Activated T-helper 1 cell treated with anti-CD3 and anti-CD28 coated beads, Interleukin-2, amount 50 U/mL, for 16 hours (primary cell): ENCODE results near the gene ATXN2.
A peak's percentile ranks its signal among the peaks of the same experiment; 100 is the strongest.
"Not testable (repeated sequence)": the region's sequence is repeated elsewhere in the genome, so short reads cannot be mapped to it uniquely, and the experiment has no call there.

Source experiments
- DNase-seq, 2 donors: peaks; one replicate each; pipeline ENCODE4 v3.0.0-alpha.2; 2020; ENCODE audit warnings: low read depth in 1 of 2, low spot score in 1 of 2

ATXN2 gene

DNA sequence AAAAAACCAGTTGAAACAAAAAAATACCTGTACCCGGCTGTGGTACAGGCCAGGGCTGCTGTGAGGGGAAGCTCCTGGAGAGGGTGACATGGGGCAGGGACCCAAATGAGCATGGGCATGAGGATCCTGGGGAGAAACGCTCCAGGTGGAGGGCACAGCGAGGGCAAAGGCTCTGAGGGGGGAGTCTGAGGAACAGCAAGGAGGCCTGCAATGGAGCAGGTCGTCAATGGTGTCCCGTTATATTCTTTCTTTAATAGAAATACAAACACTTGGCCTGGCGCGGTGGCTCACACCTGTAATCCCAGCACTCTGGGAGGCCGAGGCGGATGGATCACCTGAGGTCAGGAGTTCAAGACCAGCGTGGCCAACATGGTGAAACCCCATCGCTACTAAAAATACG lies 1.9 kb upstream of the ATXN2 start:
- not testable (repeated sequence) for DNase-seq

- no peak for DNase-seq
These were observed 1.1 kb upstream of the ATXN2 start for GRCh38 chr12:111600205-111600642.

- DNase-seq = peak; percentile 71 to 81
These were observed 514 bp upstream of the ATXN2 start for GRCh38 chr12:111599453-111600204.

DNA sequence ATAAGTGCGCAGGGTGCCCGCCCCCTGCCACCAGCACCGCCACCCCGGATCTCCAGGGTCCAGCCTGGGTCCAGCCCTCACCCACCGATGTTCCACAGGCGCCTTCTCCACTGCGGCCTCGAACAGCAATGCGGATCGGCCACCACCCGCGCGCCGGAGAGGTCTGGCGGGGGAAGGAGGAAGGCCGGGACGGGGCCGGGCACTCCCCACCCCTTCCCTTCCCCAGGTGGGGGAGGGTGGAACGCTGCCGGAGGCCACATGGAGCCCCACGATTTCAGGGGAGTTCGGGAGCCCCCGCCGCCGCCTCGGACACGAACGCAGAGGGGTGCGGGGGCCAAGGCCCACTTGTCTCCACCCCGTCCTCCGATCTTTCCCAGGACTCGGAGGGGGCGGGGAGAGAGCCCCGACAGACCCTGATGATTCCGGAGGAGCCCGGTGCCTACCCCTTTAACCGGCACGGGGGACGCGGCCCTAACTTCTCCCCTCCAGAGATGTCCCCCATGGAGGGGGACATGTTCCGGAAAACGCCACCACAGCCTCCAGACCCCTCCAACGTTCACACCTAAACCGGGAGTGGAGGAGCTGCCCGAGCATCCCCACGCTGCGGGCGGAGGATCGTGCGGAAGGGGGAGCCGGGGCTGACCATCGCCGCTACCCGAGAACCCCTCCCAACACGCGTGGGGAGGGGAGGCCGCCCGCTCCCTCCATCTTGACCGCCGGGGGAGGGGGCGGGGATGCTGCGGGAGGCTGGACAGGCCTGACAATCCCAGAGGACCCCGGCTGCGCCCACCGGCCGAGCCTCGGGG lies 1.1 kb downstream of the ATXN2 start:
- peak in 1 of 2 donors; percentile 6 for DNase-seq

- no peak for DNase-seq
These were observed 1.9 kb downstream of the ATXN2 start for GRCh38 chr12:111596985-111597830.

DNA sequence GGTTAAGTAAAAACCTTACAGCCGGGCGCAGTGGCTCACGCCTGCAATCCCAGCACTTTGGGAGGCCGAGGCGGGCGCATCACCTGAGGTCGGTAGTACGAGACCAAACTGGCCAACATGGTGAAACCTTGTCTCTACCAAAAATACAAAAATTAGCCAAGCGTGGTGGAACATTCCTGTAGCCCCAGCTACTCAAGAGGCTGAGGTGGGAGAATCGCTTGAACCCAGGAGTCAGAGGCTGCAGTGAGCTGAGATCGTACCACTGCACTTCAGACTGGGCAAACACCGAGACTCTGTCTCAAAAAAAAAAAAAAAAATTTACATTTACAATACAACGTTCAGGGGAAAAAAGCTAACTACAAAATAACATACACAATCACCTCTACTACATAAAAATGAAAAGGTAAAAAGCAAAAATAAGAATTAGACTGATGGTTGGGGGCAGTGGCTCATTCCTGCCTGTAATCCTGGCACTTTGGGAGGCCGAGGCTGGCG lies 3.7 kb downstream of the ATXN2 start:
- DNase-seq = not testable (repeated sequence)

GRCh38 chr12:111591399-111592010 lies 7.6 kb downstream of the ATXN2 start:
- not testable (repeated sequence) for DNase-seq

GRCh38 chr12:111590552-111590951 lies 8.6 kb downstream of the ATXN2 start:
- no peak for DNase-seq

- DNase-seq = no peak
These were observed 9.5 kb downstream of the ATXN2 start for GRCh38 chr12:111589601-111590000.

GRCh38 chr12:111588010-111588409 lies 11.1 kb downstream of the ATXN2 start:
- no peak for DNase-seq

DNA sequence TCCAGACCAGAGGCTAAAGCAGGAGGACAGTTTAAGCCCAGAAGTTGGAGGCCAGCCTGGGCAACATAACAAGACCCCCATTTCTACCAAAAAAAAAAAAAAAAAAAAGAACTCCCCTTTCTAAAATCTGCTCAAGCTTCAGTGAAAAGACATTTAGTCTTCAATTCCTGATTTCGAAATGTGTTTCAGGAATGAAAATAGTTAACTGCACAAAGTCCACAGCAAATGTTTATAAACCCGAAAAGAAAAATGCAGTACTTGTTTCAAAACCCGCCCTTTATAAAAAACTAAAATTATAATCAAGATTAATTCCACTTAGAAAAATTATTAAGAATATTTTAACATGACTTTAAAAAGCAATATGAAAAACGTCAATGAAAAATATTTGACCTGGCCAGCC lies 12.1 kb downstream of the ATXN2 start:
- DNase-seq = no peak

DNA sequence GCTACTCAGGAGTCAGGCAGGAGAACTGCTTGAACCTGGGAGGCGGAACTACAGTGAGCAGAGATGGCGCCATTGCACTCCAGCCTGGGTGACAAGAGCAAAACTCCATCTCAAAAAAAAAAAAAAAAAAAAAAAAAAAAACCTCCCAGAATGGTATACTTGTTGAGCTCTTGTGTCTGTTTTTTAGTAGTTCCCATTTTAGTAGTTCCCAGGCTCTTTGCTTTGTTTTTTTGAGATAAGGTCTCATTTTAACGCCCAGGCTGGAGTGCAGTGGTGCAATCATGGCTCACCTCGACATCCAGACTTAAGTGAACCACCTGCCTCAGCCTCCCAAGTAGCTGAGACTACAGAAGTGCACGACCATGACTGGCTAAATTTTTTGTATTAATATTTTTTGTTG lies 13.4 kb downstream of the ATXN2 start:
- DNase-seq = no peak

DNA sequence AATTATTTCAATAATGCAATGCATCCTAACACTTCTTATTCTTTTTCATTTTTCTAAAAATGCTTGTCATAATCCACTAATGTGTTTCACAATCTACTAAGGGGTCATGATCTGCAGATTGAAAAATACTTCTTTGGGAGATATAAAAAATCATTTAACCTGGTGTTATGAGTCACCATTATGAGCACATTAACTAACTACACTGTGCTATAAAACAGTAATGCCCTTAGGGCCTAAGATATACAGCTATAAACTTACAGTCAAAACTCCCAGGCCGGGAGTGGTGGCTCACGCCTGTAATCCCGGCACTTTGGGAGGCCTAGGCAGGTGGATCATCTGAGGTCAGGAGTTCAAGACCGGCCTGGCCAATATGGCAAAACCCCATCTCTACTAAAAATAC lies 14.2 kb downstream of the ATXN2 start:
- DNase-seq = no peak

DNA sequence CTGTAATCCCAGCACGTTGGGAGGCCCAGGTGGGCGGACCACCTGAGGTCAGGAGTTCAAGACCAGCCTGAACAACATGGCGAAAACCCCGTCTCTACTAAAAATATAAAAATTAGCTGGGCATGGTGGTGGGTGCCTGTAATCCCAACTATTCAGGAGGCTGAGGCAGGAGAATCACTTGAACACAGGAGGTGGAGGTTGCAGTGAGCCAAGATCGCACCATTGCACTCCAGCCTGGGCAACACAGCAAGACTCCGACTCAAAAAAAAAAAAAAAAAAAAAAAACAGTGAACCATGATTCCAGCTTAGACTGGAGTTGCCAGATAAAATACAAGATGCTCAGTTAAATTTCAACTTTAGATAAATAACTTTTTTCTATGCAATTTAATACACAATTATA lies 15.6 kb downstream of the ATXN2 start:
- DNase-seq = not testable (repeated sequence)

GRCh38 chr12:111582133-111582747 lies 16.9 kb downstream of the ATXN2 start:
- DNase-seq = no peak

GRCh38 chr12:111581434-111582132 lies 17.5 kb downstream of the ATXN2 start:
- no peak for DNase-seq

DNA sequence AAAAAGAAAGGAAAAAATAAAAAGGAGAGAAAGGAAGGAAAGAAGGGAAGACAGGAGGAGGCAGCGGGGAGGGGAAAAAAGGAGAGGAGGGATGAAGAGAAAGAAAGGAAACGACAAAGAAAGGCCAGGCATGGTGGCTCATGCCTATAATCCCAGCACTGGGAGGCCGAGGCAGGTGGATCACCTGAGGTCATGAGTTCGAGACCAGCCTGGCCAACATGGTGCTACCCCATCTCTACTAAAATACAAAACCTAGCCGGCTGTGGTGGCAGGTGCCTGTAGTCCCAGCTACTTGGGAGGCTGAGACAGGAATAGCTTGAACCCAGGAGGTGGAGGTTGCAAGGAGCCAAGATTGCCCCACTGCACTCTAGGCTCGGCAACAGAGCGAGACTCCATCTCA lies 18.4 kb downstream of the ATXN2 start:
- no peak for DNase-seq

GRCh38 chr12:111580119-111580425 lies 19.0 kb downstream of the ATXN2 start:
- DNase-seq = no peak

- DNase-seq = no peak
These were observed 20.2 kb downstream of the ATXN2 start for GRCh38 chr12:111578971-111579340.
